DMS114 treated with DMSO at 0.1 percent for 48 hours (cell line): ENCODE data around the gene KCNK16.
"Not testable (repeated sequence)": the region's sequence is repeated elsewhere in the genome, so short reads cannot be mapped to it uniquely, and the experiment has no call there.

Experiments used
- DNase-seq: peaks from one replicate; lab custom pipeline; 2025; ENCODE audit not compliant: unreplicated experiment; lab: John Stamatoyannopoulos, UW

Gene KCNK16

DNA sequence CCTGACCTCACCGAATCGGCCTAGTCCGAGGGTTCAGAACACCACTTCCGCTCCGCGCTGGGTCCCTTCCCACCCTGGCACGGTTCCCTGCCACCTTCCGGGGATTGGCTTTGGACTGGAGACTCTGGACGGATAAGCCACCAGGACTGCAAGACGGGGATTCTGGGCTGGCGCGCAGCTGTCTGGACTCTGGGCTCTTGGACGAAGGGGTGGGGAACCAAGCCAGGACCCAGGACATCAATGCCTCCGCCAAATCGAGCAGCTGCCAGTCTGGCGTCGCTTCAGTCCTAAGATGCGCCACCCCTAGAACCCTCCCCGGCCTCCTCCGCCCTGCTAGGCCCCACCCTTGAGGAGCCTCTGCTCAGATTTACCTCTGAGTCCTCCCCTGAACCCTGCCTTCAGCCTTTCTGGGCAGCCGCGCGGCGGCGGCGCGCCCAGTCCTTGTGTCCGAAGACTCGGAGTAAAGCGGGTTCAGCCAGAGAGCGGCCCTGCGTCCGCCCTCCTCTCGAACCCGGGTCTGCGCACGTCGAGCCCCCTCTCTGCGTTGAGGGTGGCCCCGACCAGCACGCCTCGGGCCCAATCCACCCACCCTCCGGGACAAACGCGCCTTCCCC lies 9.5 kb downstream of the KCNK16 start:
- no peak for DNase-seq

DNA sequence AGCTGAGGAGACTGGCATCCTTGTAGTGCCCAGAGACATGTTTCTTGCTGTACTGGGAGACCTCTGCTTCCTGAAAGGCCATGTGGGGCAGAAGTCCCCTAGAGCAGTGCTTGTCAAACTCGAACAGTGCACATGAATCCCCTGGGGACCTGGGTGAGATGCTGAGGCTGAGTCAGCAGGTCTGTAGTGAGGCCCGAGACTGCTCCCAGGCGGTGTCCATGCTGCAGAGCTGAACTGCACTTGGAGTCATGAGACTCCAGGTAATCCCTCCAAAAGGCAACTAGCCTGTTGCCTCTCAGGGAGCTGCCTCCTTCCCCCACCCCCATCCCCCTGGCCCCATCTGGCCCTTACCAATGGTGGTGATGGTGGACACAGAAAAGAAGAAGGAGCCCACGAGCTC lies 12.0 kb downstream of the KCNK16 start:
- no peak for DNase-seq

DNA sequence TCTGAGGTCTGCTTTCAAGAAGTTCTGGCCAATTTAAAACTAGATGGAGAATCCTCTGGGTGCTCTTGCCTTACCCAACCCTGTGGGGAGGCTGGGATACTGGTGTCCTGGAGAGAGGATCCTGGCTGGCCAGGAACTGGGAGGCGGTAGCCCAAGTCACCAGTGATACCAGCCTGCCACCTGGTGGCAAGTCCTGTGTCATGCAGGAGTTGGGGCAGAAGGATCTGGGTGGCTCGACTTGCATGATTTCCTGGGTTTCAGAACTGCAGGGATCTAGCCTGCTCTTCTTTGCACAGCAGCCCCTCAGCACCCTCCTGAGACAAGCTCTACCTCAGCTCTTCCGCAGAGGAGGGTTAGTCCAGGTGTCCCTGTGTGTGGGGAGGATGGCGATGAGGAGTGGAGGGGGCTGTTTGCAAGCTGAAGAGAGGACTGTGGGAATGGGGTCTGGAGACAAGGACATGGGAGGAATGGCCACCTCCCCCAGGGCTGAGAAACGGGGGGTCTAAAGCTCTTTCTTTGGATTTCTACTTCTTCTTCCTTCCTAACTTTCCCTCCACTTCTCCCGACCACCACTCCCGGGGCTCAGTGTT lies 12.5 kb downstream of the KCNK16 start:
- DNase-seq, result peak; percentile 82

DNA sequence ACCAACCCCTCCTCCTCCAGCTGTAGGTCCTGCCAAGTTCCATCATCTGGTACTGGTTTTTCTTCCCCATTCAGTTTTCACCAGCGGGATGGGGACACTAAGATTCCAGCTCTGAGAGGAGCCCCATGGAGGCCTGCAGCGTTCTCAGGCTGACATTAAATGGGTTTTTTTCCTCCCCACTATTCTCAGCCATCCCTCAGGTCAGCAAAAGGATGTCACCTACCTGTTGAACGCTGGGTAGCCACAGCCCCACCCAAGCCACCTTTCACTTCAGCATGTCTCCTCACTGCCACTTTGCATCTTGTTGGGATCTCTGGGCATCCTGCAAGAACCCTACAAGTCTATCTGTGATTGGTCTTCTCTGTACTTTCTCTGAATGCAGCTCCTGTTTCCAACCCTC lies 15.0 kb downstream of the KCNK16 start:
- no peak for DNase-seq

DNA sequence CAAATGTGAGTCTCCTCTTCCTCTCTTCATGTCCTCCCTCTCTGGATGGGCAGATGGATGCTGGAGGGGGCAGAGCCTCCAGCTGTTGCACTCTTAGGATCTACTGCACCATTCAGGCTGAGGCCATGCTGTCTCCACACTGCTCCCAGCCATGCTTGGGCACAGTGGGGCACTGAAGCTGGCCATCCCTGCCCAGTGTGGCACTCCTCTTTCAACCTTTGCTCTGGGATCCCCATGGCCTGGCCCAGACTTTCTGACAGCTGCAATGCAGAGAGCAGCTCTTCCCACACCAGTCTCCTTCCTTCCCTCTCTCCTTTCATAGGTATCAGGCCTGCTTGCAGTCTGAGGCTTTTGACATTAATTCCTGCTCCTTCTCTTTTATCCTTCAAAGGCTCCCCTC lies 17.6 kb downstream of the KCNK16 start:
- DNase-seq, result no peak

DNA sequence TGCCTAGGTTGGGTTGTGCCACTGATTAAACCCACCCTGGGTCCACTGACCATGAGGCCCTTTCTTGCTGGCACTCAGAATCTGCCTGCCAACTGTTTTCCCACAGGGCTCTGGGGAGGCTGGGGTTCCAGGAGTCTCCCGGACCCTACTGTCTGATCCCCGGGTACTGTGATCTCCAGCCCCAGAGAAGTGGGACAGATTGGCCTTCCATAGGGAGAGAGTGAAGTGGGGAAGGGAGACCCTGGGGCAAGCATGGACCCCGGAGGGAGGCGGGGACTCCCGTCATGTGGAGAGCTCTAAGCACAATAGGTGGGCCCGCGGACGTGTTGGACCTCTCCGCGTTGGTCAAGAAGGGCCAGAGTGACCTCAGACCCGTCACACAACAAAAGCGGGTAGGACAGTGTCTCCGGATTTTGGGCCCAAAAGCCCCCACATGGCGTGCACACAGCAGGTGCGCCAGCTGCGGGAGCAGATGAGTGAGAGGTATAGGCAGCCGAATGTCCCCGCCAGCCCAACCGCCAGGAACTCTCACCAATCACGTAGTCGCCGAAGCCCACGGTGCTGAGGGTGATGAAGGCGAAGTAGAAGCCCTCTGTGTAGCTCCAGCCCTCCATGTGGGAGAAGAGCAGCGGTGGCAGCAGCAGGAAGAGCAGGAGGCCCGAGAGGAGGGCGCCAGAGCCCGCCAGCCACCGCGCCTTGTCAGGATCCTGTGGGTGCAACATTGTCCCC lies 18.9 kb downstream of the KCNK16 start:
- DNase-seq, result no peak

DNA sequence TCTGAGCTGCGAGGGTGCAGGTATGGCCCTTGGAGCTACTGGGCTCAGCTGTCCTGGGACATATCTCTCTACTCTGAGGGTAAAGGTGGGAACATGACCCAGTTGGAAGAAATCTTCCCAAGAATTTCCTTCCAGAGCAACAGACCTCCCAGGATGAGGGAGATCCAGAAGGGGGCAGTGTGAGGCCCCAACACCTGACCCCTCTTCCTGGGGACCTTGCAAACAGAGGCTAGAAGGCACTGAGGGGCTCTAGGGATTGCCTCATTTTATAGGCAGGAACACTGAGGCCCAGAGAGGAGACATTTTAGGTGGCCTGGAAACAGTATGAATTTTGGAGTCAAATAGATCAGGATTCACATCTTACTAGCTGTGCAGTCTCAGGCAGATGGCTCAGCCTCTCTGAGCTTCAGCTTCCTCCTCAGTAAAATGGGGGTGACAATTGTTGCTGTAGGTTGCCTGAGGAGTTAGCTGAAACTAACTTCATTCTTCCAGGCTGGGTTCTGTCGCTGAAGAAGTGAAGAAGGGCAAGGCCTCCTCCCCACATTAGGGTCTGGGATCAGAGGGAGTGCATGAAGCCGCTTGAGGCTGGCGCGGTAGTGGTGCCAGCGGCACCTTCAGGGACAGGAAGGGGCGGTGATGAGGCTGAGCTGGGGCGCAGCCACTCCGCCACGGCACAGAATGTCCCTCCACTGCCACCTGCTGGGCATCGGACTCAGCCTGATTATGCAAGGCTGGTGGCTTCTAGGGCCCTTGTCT lies 19.7 kb downstream of the KCNK16 start:
- peak; percentile 77 for DNase-seq

DNA sequence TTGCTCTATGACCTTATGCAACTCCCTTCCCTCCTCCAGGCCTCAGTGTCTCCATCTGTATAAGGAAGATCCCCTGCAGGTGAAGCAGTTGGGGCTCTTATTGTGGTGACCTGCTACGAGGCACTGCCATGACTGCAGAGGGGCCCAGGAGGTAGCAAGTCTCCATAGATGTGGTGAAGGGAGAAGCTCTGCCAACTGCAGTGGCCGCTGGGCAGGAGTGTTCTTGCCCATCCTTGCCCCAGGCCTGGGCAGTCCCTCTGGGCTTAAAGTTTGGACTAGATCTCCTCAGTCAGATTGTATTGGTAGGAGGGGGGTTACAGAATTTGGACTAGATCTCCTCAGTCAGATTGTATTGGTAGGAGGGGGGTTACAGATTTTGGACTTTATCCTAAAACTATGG lies 20.5 kb downstream of the KCNK16 start:
- DNase-seq, result no peak

DNA sequence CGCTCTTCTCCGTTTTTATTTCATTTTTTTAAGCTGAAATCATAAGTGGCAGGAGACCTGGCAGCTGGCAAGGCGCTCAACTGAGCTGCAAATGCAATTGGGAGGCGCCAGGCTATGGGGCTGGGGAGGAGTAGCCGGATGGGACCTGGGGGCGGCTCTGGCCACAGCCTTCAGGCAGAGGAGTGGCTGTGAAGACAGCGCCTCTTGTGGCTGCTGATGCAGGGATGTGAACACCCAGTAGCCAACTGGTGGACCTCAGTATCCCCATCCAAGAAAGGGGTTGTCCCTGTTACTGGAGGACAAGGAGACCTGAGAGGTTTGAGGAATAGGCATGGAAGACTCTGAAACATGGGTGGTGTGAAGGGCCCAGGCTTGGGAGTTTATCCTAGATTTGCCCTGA lies 20.9 kb downstream of the KCNK16 start:
- no peak for DNase-seq

DNA sequence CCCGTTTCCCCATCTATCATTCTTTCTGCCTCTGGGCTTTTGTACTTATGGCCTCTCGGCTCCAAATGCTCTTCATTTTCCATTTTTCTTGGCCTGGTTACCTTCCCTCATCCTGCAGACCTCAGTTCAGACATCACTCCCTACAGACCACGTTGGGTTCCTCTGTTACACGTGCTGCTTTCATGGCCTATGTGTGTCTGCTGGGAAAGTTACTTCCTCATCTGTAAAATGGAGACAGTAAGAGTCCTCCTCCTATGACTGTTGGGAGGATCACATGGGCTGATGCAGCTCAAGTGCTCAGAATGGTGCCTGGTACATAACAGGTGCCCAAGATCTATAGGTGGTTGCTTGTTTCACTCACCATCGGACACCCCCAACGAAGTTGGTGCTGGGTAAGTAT lies 21.8 kb downstream of the KCNK16 start:
- DNase-seq, result no peak

DNA sequence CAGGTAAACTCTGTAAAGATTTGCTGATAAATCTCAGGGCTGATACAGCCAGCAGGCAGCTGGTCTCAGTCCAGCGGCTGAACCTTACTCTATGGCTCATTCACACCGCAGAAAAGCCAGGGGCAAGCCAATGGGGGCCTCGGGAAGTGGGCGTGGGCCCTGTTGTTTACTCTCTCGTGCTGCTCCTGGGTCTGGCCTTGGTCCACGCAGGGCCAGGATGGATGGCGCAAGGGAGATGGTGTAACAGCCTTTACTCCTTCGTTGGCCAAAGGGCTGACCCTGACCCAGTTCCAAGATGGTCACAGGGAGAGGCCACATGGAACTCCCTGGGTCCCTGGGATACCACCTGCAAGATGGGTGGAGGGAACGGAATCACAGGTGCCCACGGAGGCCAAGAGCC lies 24.4 kb downstream of the KCNK16 start:
- no peak for DNase-seq

DNA sequence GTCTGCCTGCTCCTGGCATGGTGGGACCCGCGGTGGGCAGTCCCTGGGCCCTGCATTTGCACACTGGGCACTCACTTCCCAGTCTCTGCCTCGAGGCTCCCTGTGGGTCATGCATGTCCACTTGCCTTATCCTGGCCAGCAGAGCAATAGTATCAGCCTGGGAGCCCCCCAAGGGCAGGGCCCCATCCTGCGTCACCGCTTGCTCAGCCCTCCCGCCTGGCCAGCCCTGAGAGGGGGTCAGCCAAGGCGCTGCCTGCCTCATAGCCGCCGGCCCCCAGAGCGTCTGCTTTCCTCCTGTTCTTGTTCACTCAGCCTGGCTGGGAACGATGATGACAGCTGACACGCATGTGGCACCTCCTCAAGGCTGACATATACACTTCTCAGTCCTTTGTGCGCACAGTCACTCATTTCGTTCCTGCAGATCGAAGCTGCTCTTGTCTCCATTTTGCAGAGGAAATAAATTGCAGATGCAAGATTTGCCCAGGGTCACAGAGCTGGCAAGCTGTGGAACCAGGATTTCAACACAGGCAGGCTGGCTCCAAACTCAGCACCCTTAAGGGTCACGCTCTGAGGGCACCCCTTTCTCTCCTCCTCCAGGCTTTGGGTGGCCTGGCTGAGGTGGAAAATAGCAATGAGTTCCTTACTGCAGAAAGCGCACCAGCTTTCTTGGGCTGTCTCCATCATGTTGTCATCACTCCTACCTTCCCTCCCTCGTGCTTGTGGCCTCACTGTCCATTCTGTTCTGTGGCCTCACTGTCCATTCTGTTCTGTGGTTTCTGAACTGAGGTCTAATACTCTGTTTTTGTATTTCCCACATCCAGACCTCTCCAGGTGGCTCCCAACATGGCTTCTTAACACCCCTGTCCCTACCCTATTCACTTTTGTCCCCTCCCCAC lies 25.5 kb downstream of the KCNK16 start:
- DNase-seq, result no peak

DNA sequence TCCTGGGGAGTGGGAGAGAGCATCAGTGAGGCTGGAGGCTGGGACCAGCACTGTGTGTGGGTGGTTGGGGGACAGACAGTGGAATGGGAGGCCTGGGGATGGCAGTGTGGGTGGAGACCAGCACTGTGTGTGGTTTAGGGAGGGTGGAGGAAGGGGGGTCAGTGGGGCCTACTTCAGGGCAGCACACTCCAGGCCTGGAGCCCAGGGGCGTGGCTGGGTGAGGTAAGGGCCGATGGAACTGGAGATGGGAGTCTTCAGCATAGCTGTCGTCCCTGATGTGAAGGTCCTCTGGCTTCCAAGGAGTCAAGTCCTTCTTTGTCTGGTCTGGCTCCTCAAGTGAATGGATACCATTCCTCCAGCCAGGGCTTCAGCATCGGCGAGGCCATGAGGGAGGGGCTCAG lies 26.9 kb downstream of the KCNK16 start:
- DNase-seq, result no peak

DNA sequence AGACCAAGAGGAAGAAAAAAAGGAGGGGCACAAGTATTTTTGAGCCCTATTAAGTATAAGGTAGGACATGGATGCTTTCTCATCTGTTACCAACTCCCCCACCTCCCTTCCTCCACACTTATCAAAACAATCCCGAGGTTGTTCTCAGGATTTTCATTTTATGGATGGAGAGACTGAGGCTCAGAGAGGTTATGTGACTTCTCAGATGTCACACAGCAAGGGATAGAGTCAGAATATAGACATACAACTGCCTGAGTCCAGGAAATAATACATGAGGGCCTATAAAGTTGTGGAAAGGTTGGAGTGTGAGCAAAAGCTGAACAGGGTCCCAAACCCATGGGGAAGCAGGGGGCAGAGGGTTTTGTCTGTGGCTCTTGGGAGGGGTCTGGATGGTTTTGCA lies 27.6 kb downstream of the KCNK16 start:
- no peak for DNase-seq

DNA sequence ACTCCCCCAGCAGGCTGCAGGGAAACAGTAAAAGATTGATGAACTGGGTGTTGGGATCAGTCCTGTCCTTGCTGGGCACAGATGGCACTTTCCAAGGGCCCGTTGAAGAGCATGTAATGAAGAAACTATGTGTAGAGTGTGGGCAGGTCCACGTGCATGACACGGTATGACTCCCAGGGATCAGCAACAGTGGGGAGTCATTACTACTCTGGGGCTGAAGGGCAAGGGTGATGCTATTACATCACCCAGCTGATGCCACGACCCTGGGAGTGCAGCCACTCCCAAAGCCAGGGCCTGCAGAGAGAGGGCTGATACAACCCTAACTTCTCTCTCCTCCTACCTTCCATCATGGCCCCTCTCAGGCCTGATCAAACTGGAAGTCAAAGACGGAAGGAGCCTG lies 28.4 kb downstream of the KCNK16 start:
- no peak for DNase-seq

DNA sequence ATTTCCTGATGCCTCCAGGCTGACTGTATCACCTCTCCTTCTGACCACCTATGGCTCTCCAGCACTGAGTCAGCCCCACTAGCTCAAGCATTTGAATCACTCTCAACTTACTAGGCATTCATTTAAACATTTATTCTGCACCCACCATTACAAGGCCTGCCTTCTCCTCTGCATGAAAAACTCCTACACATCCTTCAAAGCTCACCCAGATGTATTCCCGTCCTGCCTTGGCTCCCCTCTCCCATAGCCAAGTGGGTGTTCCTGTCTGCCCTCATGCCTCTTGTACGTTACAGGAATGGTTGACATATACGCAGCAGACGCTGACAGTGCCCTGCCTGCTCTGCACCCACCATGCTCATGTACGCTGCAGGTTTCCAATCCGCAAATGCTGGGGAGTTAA lies 29.9 kb downstream of the KCNK16 start:
- no peak for DNase-seq

DNA sequence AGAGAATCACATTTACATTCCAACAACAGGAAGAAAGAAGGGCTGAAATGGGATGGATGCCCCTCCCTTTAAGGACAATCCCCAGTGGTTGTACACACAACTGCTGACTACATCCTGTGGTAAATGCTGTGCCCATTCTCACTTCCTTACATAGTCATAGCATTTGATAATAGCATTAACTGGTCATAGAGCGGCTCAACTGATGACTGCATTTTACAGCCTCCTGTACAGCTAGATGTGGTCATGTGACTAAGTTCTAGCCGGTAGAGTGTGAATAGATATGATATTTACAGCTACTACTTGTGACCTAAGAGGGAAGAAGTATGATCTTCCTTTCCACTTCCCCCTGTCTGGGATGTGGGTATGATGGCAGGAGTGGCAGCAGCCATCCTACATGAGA lies 33.0 kb downstream of the KCNK16 start:
- no peak for DNase-seq

DNA sequence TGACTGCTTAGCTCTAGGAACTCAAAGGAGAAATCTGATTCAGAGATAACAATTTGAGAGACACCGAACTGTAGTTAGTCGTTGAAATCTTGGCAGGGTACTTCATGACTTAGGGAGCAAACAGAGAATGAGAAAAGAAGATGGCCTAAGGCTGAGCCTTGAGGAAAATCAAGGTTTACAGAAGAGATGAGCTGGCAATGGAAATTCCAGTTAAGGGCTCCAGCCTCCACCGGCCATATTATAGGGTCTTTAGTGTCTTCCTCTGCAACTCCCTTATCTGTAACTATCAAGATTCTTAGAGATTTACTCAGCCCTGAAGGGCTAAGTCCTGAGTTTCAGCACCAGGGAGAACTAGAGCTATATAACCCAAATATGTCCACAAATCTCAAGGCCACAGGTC lies 34.9 kb downstream of the KCNK16 start:
- DNase-seq, result no peak

DNA sequence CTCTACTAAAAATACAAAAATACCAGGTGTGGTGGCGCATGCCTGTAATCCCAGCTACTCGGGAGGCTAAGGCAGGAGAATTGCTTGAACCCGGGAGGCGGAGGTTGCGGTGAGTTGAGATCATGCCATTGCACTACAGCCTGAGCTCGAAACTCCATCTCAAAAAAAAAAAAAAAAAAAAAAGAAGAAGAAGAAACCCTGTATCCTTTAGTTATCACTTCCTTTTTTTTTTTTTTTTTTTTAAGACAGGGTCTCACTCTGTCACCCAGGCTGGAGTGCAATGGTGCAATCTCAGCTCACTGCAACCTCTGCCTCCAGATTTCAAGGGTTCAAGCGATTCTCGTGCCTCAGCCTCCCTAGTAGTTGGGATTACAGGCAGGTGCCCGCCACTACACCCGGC lies 35.9 kb downstream of the KCNK16 start:
- not testable (repeated sequence) for DNase-seq

DNA sequence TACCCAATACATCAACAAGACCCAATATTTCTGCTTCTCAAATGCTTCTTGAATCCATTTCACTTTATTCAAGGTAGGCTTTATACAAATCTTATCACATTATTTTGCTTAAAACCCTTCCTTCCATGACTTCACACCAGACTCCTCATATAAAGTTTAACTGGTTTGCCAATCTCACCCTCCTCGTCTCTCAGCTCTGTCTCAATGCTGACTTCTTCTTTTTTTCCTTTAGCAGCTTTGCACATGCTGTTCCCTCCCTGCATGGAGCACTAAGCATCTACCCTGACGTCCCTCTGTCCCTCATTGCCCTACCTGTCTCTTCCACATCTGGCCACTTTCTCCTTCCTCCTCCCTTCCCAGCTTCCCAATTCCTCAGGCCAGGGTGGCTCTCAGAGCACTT lies 39.7 kb downstream of the KCNK16 start:
- DNase-seq, result no peak
